DOHH2 (cell line): ENCODE data around the gene NT5C1A.

Experiments used
- CTCF ChIP-seq: fragments of 200-600 bp; sonication (generic); IDR thresholded peaks from one replicate; pipeline ENCODE4 v1.5.1; 2014; ENCODE audit warnings: antibody characterized with exemption, mild to moderate bottlenecking, low read depth, low read length; ENCODE audit not compliant: poor library complexity, severe bottlenecking
- EZH2phosphoT487 ChIP-seq: fragments of 200-600 bp; sonication (generic); IDR thresholded peaks from 2 replicates; pipeline ENCODE4 v1.6.1; 2017; ENCODE audit warnings: borderline replicate concordance, mild to moderate bottlenecking, antibody characterized with exemption, low read length, moderate library complexity, mixed read lengths

- TF ChIP-seq CTCF (no peak), EZH2phosphoT487 (no peak)
Observed at GRCh38 chr1:39681294-39681693, 9.4 kb upstream of the NT5C1A start.
